Measurements from ENCODE around the gene EPHA7. TPM values are rescaled to one million over a fixed set of nuclear protein-coding genes. Genes with fewer than 3 reads are reported as not detected.

EPHA7 gene
- total RNA-seq, 1 donor from 2014 or later, result 0.40 TPM

DNA sequence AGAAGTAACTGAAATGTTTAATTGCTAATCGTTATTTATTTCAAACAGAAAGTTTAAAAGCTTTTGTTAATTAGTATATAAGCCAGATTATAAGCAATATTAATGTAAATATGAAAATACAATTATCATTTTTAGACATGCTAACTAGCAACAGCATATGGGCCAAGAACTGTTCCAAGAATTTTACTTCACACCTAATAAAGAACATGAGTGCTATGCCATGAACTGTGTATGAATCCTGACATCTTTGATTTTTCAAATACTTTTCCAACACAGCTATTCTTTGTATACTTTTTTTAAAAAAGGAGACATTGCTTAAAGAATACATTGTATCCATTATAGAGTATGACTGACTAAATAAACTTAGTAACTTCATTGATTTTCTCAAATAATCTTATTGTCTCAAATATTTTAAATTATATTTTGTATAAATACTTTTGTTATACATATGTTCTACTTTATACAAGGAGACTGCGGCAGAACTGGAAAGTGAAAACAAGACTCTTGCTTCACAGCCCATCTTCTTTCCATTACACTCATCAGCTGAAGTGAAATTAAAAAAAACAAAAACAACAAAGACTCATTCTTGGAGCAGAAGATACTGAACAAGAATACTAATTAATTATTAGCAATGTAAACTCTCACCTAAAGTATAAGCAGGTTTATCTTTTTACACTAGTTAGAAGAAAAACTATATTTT, 89.9 kb downstream of the EPHA7 start:
- no peak for DNase-seq (ENCODE audit: low read depth)
- no peak overlapping the region for H3K4me3 ChIP-seq (ENCODE audit: low read depth, low read length)
- TF ChIP-seq, protein P1, sequence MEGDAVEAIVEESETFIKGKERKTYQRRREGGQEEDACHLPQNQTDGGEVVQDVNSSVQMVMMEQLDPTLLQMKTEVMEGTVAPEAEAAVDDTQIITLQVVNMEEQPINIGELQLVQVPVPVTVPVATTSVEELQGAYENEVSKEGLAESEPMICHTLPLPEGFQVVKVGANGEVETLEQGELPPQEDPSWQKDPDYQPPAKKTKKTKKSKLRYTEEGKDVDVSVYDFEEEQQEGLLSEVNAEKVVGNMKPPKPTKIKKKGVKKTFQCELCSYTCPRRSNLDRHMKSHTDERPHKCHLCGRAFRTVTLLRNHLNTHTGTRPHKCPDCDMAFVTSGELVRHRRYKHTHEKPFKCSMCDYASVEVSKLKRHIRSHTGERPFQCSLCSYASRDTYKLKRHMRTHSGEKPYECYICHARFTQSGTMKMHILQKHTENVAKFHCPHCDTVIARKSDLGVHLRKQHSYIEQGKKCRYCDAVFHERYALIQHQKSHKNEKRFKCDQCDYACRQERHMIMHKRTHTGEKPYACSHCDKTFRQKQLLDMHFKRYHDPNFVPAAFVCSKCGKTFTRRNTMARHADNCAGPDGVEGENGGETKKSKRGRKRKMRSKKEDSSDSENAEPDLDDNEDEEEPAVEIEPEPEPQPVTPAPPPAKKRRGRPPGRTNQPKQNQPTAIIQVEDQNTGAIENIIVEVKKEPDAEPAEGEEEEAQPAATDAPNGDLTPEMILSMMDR (conservative IDR thresholded peaks at IDR 0.05; ENCODE audit: low read depth, low read length), result no peak

DNA sequence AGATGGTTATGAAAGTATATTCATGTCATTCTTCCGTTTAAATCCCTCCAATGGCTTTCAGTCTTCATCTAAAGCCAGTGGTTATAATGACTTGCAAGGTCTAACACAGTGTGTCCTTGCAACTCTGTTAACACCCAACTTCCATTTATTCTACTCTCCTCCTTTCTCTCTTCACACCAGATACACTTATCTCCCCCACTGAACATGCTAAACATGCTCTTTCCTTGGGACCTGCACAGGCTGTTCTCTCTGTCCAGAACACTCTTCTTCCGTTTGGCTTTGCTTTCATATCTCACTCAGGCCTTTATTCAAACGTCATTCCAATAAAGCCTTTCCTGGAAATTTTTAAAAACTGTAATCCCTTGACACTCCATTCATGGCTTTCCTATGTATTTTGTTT, 91.5 kb downstream of the EPHA7 start:
- no peak for DNase-seq (ENCODE audit: low read depth)
- TF ChIP-seq, protein P1 (conservative IDR thresholded peaks at IDR 0.05; ENCODE audit: low read depth, low read length), result no peak
- no peak overlapping the region for H3K4me3 ChIP-seq (ENCODE audit: low read depth, low read length)

DNA sequence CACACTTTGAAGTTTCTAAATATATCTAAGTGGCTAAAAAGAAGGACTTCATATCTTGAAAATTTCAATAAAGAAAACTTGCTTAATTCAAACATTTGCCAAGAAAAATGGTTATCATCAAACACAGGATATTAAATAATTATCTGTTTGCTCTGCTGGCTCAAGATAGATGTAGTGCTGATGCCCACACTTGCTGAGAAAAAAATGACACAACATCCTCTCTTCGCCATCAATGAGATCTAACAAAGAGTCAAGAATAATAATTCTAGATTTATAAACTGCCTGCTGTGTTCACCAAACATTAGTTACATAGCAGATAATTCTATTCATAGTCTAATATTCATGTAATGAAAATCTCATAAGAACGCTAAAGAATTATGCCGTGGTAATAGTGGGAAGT, 93.6 kb downstream of the EPHA7 start:
- TF ChIP-seq, protein P1 (conservative IDR thresholded peaks at IDR 0.05; ENCODE audit: low read depth, low read length), result no peak
- no peak for DNase-seq (ENCODE audit: low read depth)
- H3K4me3 ChIP-seq (ENCODE audit: low read depth, low read length), result no peak overlapping the region

DNA sequence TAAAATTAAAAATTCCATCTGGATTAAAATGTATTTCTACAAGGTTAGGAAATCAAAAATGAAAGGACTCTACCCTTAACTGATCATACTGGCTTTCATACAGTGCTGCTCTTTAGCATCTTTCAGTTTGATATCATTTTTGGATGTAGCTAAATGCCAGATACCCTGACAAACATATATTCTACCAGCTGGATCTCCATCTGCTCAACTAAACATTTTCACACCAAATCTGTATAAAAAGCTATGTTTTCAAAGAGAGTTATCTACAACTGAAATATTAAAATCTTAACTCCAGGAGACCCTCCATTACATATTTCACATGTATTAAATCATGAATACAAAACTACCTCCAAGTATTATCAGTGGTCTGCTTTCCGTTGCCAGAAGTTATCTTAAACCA, 95.7 kb downstream of the EPHA7 start:
- no peak for DNase-seq (ENCODE audit: low read depth)
- H3K4me3 ChIP-seq (ENCODE audit: low read depth, low read length), result no peak overlapping the region
- TF ChIP-seq, protein P1 (conservative IDR thresholded peaks at IDR 0.05; ENCODE audit: low read depth, low read length), result no peak

DNA sequence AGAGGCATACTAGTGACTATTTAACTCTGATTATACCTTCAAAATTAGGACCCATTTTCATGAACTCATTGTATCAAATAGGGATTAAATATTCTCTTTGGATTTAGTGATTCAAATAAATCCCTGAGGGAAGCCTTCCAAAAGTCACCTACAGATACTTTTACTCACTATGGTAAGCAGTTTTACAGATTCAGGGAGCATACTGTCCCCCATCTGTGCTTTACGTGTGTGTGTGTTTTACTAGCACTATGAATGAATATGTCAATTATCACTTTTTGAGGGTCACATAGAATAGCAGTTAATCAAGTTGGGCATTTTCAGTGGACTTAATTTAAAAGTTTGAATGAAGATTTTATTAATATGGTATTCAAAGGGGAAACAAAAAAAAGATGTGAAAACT, 96.7 kb downstream of the EPHA7 start:
- TF ChIP-seq, protein P1 (conservative IDR thresholded peaks at IDR 0.05; ENCODE audit: low read depth, low read length), result no peak
- no peak for DNase-seq (ENCODE audit: low read depth)
- no peak overlapping the region for H3K4me3 ChIP-seq (ENCODE audit: low read depth, low read length)

DNA sequence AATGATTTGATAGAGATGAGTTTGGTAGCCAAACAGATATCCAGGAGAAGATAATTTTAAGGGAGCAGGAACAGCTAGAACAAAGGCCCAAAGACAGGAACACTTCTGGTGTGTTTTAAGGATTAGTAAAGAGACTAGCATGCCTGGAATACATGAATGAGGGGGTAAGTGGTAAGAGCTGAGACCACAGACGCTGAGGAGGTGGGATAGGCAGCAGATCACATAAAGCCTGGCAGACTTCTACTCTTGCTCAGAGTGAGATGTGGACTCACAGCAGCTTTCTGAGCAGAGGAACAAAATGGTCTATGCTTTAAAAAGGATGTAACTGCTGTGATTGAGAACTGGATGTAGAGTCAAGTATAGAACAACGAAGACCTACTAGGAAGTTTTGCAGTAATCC, 100.1 kb downstream of the EPHA7 start:
- TF ChIP-seq, protein P1 (conservative IDR thresholded peaks at IDR 0.05; ENCODE audit: low read depth, low read length), result no peak
- DNase-seq (ENCODE audit: low read depth), result no peak
- H3K4me3 ChIP-seq (ENCODE audit: low read depth, low read length), result no peak overlapping the region

DNA sequence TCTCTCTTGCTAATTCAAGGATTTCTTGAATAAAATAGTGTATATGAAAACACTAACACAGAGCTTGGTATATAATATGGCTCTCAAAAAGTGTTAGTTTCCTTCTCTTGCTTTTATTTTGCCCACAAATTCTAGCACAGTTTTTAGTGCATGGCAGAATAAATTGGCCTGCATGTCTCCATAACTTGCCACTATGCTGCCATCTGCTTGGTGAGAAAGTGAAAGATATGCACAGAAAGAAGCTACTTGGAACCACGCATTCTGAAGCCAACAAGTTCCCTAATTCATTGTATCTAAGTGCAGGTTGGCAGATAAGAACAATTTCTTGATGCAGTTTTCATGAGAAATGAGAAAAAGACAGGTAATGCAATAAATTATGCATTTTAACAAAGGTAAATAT, 101.2 kb downstream of the EPHA7 start:
- TF ChIP-seq, protein P1 (conservative IDR thresholded peaks at IDR 0.05; ENCODE audit: low read depth, low read length), result no peak
- H3K4me3 ChIP-seq (ENCODE audit: low read depth, low read length), result no peak overlapping the region
- DNase-seq (ENCODE audit: low read depth), result no peak
